HTERT RPE-1 (cell line): ENCODE measurements around the gene ETNK1.

Experiments
- in situ Hi-C: fragments of 300-500 bp; cut with MboI; formaldehyde crosslinking; loops from 4 replicates; pipeline ENCODE4 v1.14.3; 2020; ENCODE audit warnings: low sequenced_read_pairs

The ETNK1 gene

GRCh38 chr12:22634883-22635282 is 9.9 kb downstream of the ETNK1 start:
- in situ Hi-C loops = no loop called here

GRCh38 chr12:22635812-22636211 is 10.8 kb downstream of the ETNK1 start:
- in situ Hi-C loops = no loop called here

GRCh38 chr12:22640851-22641250 is 15.9 kb downstream of the ETNK1 start:
- in situ Hi-C loops = no loop called here

- in situ Hi-C loops = no loop called here
These were observed 16.5 kb downstream of the ETNK1 start for GRCh38 chr12:22641353-22642053.

- in situ Hi-C loops = no loop called here
These were observed 23.7 kb downstream of the ETNK1 start for GRCh38 chr12:22648668-22649067.

- in situ Hi-C loops = no loop called here
These were observed 28.1 kb downstream of the ETNK1 start for GRCh38 chr12:22653075-22653474.

GRCh38 chr12:22653791-22654190 is 28.8 kb downstream of the ETNK1 start:
- in situ Hi-C loops = no loop called here

- in situ Hi-C loops = no loop called here
These were observed 31.4 kb downstream of the ETNK1 start for GRCh38 chr12:22656376-22656775.

- in situ Hi-C loops = no loop called here
These were observed 31.9 kb downstream of the ETNK1 start for GRCh38 chr12:22656831-22657230.

- in situ Hi-C loops = no loop called here
These were observed 32.6 kb downstream of the ETNK1 start for GRCh38 chr12:22657538-22657937.

GRCh38 chr12:22658214-22658613 is 33.2 kb downstream of the ETNK1 start:
- in situ Hi-C loops = no loop called here

- in situ Hi-C loops = no loop called here
These were observed 37.4 kb downstream of the ETNK1 start for GRCh38 chr12:22662356-22662755.

GRCh38 chr12:22665476-22665875 is 40.5 kb downstream of the ETNK1 start:
- in situ Hi-C loops = no loop called here

GRCh38 chr12:22667122-22667521 is 42.2 kb downstream of the ETNK1 start:
- in situ Hi-C loops = no loop called here

- in situ Hi-C loops = no loop called here
These were observed 43.5 kb downstream of the ETNK1 start for GRCh38 chr12:22668441-22668840.

- in situ Hi-C loops = no loop called here
These were observed 45.8 kb downstream of the ETNK1 start for GRCh38 chr12:22670762-22671161.

- in situ Hi-C loops = no loop called here
These were observed 48.0 kb downstream of the ETNK1 start for GRCh38 chr12:22672951-22673350.

GRCh38 chr12:22677781-22678574 is 53.0 kb downstream of the ETNK1 start:
- in situ Hi-C loops = no loop called here

- in situ Hi-C loops = no loop called here
These were observed 57.7 kb downstream of the ETNK1 start for GRCh38 chr12:22682663-22683062.

- in situ Hi-C loops = no loop called here
These were observed 58.2 kb downstream of the ETNK1 start for GRCh38 chr12:22683131-22683530.

- in situ Hi-C loops = no loop called here
These were observed 59.5 kb downstream of the ETNK1 start for GRCh38 chr12:22684140-22685118.
